GM21390 (cell line): ENCODE measurements around the gene CMTM4.
"Not testable (repeated sequence)": the region's sequence is repeated elsewhere in the genome, so short reads cannot be mapped to it uniquely, and the experiment has no call there.

Experiments
- ATAC-seq: cut with Tn5 transposase; IDR thresholded peaks from one replicate; pipeline ENCODE4 v1.9.1; 2021; ENCODE audit not compliant: unreplicated experiment

The CMTM4 gene

GRCh38 chr16:66676599-66676998, 19.9 kb downstream of the CMTM4 start:
- ATAC-seq = no peak

DNA sequence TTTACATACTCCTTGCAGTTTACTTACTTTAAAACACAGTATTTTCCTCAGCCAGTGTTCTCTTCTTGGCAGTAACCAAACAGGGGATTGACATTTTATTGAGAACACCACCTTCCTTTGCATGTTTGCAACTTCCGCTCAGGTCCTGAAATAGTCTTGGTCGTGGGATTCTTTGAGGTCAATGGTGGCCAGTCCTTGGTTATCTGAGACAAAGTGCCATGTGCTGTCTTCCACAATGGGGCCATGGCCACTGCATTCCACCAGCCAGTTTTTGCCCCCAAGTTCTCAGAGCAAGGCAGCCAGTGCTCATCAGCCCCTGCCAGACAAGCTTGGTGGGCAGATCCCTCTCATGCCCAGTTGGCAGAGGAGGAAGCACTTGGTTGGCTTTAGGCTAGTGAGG, 22.9 kb downstream of the CMTM4 start:
- ATAC-seq = no peak

DNA sequence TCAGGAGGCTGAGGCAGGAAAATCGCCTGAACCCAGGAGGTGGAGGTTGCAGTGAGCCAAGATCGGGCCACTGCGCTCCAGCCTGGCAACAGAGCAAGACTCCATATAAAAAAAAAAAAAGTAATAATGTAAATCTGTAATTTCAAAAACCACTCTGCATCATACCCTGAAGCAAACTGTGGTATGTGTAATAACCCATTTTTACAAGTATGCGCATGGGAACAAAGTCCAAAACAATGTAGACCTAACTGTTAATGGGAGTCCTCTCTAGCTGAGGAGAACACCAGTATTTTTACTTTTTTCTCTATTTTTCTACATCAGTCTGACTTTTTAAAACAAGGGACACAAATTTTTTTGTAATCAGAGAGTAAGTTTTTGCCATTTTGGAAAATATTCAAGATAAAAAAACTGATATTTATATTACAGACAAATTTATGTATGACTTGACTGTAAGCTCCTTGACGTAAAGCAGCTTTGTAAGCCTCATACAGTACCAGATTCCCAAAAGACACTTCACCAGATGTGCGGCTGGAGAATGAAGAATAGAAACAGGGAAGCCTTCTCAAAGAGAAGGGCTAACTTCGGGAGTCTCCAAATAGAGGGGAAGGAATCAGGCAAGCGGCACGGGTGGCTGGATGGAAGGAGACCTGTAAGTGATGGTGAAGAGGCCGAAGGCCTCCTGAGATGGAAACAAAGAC, 25.7 kb downstream of the CMTM4 start:
- ATAC-seq = no peak

DNA sequence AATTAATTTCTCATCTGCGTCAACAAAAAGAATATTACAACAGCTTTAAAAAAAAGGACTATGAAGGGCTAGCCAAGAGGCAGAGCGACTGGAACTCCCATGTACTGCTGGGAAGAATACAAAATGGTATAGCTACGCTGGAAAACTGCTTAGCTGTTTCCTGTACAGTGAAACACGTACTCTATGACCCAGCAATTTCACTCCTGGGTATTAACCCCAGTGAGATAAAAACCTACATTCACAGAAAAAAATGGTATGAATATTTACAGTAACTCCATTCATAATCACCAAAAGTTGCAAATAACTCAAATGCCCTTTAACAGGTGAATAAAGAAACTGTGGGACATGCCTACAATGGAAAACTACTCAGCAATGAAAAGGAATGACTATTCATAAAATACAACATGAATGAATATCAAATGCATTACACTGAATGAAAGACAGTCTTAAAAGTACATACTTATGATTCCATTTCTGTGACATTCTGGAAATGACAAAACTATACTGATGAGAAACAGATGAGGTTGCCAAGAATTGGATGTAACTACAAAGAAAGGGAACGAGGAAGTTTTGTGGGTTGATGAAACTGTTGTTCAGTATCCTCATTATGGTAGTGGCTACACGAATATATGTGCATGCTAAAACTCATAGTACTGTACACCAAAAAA, 27.6 kb downstream of the CMTM4 start:
- no peak for ATAC-seq

GRCh38 chr16:66667944-66668343, 28.6 kb downstream of the CMTM4 start:
- ATAC-seq = no peak

- no peak for ATAC-seq
These were observed 33.9 kb downstream of the CMTM4 start for GRCh38 chr16:66662445-66663194.

- not testable (repeated sequence) for ATAC-seq
These were observed 34.7 kb downstream of the CMTM4 start for GRCh38 chr16:66661671-66662346.

DNA sequence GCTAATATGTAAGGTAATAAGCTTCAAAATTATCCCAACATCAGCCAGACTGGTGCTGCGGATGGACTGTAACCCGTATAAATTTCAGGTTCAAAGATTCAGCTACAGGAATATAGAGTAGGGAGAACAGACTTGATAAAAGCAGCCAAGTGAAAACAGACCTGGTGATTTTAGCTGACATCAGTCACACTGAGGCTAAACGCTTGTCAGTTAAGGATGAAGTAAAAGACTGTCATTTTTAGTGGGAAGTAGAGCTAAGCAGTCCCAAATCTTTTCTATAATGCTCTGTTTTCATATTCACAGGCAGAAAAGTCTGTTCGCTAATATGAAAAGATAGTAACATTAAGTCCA, 35.4 kb downstream of the CMTM4 start:
- ATAC-seq = no peak

GRCh38 chr16:66660422-66661209, 35.9 kb downstream of the CMTM4 start:
- ATAC-seq = no peak

DNA sequence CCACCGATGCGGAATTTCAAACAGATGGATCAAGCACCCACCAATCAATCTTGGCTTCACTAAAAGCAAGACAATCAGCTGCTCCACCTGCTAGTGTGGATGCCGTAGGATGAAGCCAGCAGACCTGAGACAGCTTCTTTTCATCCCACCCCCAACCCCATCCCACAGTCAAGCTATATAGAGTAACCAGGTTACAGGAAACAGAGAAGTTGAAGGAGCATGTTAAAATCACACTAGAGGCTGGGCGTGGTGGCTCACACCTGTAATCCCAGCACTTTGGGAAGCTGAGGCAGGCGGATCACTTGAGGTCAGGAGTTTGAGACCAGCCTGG, 37.7 kb downstream of the CMTM4 start:
- ATAC-seq = no peak

DNA sequence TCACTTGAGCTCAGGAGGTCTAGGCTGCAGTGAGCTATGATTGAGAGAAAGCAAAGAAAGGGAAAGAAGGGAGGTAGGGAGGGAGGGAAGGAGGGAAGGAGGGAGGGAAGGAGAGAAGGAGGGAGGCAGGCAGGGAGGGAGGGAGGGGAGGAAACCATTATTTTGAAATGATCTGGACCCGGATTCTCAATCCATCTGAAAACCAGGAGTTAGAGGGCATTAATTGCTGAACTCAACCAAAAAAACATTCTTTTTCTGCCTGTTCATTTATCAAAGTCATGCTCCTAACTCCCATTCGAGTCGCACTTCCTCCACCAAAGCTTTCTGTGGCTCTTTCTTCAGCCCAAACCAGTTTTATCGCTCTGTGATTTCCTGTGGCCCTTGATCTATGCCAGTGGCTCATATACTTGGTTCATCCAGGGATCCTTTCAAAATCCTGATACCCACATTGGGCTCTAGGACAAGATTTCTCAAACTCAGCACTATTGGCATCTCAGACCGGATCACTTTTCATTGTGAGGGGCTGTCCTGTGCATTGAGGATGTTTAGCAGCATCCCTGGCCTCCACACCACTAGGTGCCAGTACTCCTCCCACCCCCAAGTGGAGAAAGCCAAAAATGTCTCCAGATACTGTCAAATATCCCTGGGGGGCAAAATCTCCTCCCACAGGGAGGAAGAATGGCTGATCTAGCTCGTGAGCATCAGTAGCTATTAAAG, 38.2 kb downstream of the CMTM4 start:
- ATAC-seq = no peak

DNA sequence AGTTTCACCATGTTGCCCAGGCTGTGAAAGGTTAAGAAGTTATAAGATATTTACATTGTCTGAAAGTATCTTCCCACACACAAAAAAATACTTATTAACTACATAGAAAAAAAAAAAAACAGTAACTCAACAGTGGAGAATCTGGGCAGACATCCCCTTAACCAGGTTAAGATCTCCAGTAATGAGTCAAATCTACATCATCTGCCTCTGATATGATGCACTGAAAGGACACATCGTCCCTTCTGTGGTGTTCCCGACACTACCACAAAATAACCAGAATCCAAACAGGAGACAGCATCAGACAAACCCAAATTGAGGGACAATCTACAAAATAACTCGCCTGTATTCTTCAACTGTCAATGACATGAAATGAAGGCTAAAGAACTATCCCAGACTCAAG, 40.0 kb downstream of the CMTM4 start:
- no peak for ATAC-seq

- ATAC-seq = no peak
These were observed 42.8 kb downstream of the CMTM4 start for GRCh38 chr16:66653581-66654350.

- no peak for ATAC-seq
These were observed 43.7 kb downstream of the CMTM4 start for GRCh38 chr16:66652661-66653360.

DNA sequence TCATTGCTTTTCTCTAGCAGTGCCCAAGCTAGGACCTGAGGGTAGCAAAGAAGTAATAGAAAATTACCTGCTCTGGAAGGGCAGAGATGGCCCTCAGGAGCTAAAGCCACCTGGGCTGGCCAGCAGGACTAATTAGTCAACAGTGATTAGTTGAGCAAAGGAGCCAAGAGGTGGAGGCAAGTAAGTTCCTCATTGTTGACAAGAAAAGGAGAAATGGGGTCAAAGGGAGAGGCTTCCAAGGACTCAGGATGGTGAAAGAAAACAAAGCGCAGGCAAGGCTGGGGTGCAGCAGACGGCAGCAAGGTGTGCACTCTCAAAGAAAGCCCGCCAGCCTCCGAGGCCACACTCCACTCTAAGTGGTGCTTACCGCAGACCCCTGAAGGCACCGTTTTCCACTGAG, 44.6 kb downstream of the CMTM4 start:
- no peak for ATAC-seq

DNA sequence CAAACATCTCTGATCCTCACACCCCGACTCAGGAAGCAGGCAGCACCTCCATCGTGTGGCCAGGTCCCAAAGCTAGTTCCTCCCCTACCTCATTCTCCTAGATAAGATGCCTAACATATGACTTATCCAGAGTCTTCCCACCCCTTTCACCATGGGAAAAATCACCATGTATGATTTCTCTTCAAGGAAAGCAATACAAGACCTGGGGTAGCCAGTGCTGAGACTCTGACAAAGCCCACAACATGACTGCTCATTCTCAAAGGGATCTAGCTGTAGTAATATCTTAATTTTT, 45.1 kb downstream of the CMTM4 start:
- ATAC-seq = no peak

- peak; percentile 93 for ATAC-seq
These were observed 45.7 kb downstream of the CMTM4 start for GRCh38 chr16:66650707-66651473.

- ATAC-seq = no peak
These were observed 46.8 kb downstream of the CMTM4 start for GRCh38 chr16:66649636-66650205.
